Measurements from ENCODE around the gene KRTAP10-9. TPM values are rescaled to one million over a fixed set of nuclear protein-coding genes. Genes with fewer than 3 reads are reported as not detected.

KRTAP10-9 gene
- total and polyA plus RNA-seq, 2 experiments from 2014 or later: not detected

- DNase-seq (ENCODE audit: low read depth in 1 of 2, low spot score in 1 of 2): peak in 1 of 2 donors; percentile 40
- TF ChIP-seq CTCF (IDR thresholded peaks at IDR 0.05; ENCODE audit: low read depth, low read length): no peak
These were observed 33.1 kb upstream of the KRTAP10-9 start for GRCh38 chr21:44593598-44594405.

GRCh38 chr21:44594406-44594916 is 32.4 kb upstream of the KRTAP10-9 start:
- no peaks in the 10 kb centered on the region for H3K9me3 ChIP-seq (ENCODE audit: low read depth)
- no peak for TF ChIP-seq CTCF (IDR thresholded peaks at IDR 0.05; ENCODE audit: low read depth, low read length)
- no peaks in the 10 kb centered on the region for H3K27me3 ChIP-seq
- H3K4me1 ChIP-seq (ENCODE audit: low read depth): peaks cover 18% of the 10 kb centered on the region
- DNase-seq (ENCODE audit: low read depth in 1 of 2, low spot score in 1 of 2): no peak
- no peaks in the 10 kb centered on the region for H3K36me3 ChIP-seq
- H3K4me3 ChIP-seq: no peak overlapping the region
- H3K27ac ChIP-seq: peak overlapping the region; percentile 64

More at GRCh38 chr21:44593598-44594405, 33.1 kb upstream of the KRTAP10-9 start:
- Histone ChIP-seq H3K36me3 (no peaks in the 10 kb centered on the region), H3K27ac (peak overlapping the region; percentile 64), H3K9me3 (ENCODE audit: low read depth) (no peaks in the 10 kb centered on the region), H3K4me1 (ENCODE audit: low read depth) (peaks cover 18% of the 10 kb centered on the region), H3K4me3 (no peak overlapping the region), H3K27me3 (no peaks in the 10 kb centered on the region)

- no peak for DNase-seq (ENCODE audit: low read depth in 1 of 2, low spot score in 1 of 2)
- H3K4me3 ChIP-seq: no peak overlapping the region
- H3K27me3 ChIP-seq: no peaks in the 10 kb centered on the region
- no peaks in the 10 kb centered on the region for H3K9me3 ChIP-seq (ENCODE audit: low read depth)
- H3K36me3 ChIP-seq: no peaks in the 10 kb centered on the region
- no peak for TF ChIP-seq CTCF (IDR thresholded peaks at IDR 0.05; ENCODE audit: low read depth, low read length)
- no peak overlapping the region for H3K27ac ChIP-seq
- H3K4me1 ChIP-seq (ENCODE audit: low read depth): peaks cover 18% of the 10 kb centered on the region
These were observed 31.4 kb upstream of the KRTAP10-9 start for GRCh38 chr21:44595524-44595923.

GRCh38 chr21:44596068-44596725 is 30.7 kb upstream of the KRTAP10-9 start:
- no peak overlapping the region for H3K4me3 ChIP-seq
- H3K4me1 ChIP-seq (ENCODE audit: low read depth): peaks cover 18% of the 10 kb centered on the region
- no peaks in the 10 kb centered on the region for H3K27me3 ChIP-seq
- no peak overlapping the region for H3K27ac ChIP-seq
- H3K9me3 ChIP-seq (ENCODE audit: low read depth): no peaks in the 10 kb centered on the region
- no peaks in the 10 kb centered on the region for H3K36me3 ChIP-seq
- TF ChIP-seq CTCF (IDR thresholded peaks at IDR 0.05; ENCODE audit: low read depth, low read length): no peak
- DNase-seq (ENCODE audit: low read depth in 1 of 2, low spot score in 1 of 2): no peak

- peaks cover 15% of the 10 kb centered on the region for H3K4me1 ChIP-seq (ENCODE audit: low read depth)
- H3K27me3 ChIP-seq: no peaks in the 10 kb centered on the region
- H3K4me3 ChIP-seq: no peak overlapping the region
- H3K27ac ChIP-seq: no peak overlapping the region
- no peaks in the 10 kb centered on the region for H3K9me3 ChIP-seq (ENCODE audit: low read depth)
- TF ChIP-seq CTCF (IDR thresholded peaks at IDR 0.05; ENCODE audit: low read depth, low read length): no peak
- no peak for DNase-seq (ENCODE audit: low read depth in 1 of 2, low spot score in 1 of 2)
- no peaks in the 10 kb centered on the region for H3K36me3 ChIP-seq
These were observed 28.8 kb upstream of the KRTAP10-9 start for GRCh38 chr21:44598061-44598460.
